Right renal cortex interstitium (tissue), 3 donors: ENCODE results near the gene NCOA7. TPM values are rescaled to one million over a fixed set of nuclear protein-coding genes. Genes with fewer than 3 reads are reported as not detected.
"Not testable (repeated sequence)": the region's sequence is repeated elsewhere in the genome, so short reads cannot be mapped to it uniquely, and the experiment has no call there.

ENCODE experiments used
- DNase-seq, 3 donors: peaks; one replicate each; pipeline ENCODE4 v3.0.0-alpha.2; 2013; ENCODE audit warnings: low read depth in 3 of 3, low spot score in 2 of 3
- polyA plus RNA-seq, 3 donors: library from polyadenylated mRNA; unstranded; fragments of 120-200 nt; gene quantifications; one replicate each; pipeline ENCODE4 v1.2.1, GENCODE V29; 2013; ENCODE audit not compliant: insufficient read length in 3 of 3

NCOA7 gene
- polyA plus RNA-seq, 3 donors = 44.6 to 69.7 (median 54.3) TPM

- no peak for DNase-seq
Observed at GRCh38 chr6:125752773-125753172, 38.0 kb upstream of the NCOA7 start.

- no peak for DNase-seq
Observed at GRCh38 chr6:125753218-125753936, 37.4 kb upstream of the NCOA7 start.

- DNase-seq = no peak
Observed at GRCh38 chr6:125753937-125754259, 36.9 kb upstream of the NCOA7 start.

- DNase-seq = no peak
Observed at GRCh38 chr6:125754566-125754965, 36.2 kb upstream of the NCOA7 start.

GRCh38 chr6:125759184-125759902, 31.4 kb upstream of the NCOA7 start:
- no peak for DNase-seq

- no peak for DNase-seq
Observed at GRCh38 chr6:125759959-125760457, 30.8 kb upstream of the NCOA7 start.

GRCh38 chr6:125764121-125764671, 26.6 kb upstream of the NCOA7 start:
- DNase-seq = no peak

- DNase-seq = no peak
Observed at GRCh38 chr6:125765944-125766343, 24.8 kb upstream of the NCOA7 start.

- no peak for DNase-seq
Observed at GRCh38 chr6:125766641-125767040, 24.1 kb upstream of the NCOA7 start.

GRCh38 chr6:125769147-125769783, 21.5 kb upstream of the NCOA7 start:
- no peak for DNase-seq

- DNase-seq = no peak
Observed at GRCh38 chr6:125773387-125774341, 17.1 kb upstream of the NCOA7 start.

GRCh38 chr6:125776107-125776826, 14.5 kb upstream of the NCOA7 start:
- DNase-seq = not testable (repeated sequence)

- peak; percentile 92 to 96 (median 95) for DNase-seq
Observed at GRCh38 chr6:125779924-125780539, 10.7 kb upstream of the NCOA7 start.

GRCh38 chr6:125780540-125781313, 10.0 kb upstream of the NCOA7 start:
- peak; percentile 45 to 67 (median 49) for DNase-seq

- peak in 1 of 3 donors; percentile 14 for DNase-seq
Observed at GRCh38 chr6:125781314-125781868, 9.4 kb upstream of the NCOA7 start.

- DNase-seq = no peak
Observed at GRCh38 chr6:125784365-125784764, 6.4 kb upstream of the NCOA7 start.

- DNase-seq = no peak
Observed at GRCh38 chr6:125787791-125788190, 3.0 kb upstream of the NCOA7 start.

- DNase-seq = no peak
Observed at GRCh38 chr6:125789167-125789566, 1.6 kb upstream of the NCOA7 start.
